Measurements from ENCODE around the gene PPP2CA.

Gene PPP2CA

DNA sequence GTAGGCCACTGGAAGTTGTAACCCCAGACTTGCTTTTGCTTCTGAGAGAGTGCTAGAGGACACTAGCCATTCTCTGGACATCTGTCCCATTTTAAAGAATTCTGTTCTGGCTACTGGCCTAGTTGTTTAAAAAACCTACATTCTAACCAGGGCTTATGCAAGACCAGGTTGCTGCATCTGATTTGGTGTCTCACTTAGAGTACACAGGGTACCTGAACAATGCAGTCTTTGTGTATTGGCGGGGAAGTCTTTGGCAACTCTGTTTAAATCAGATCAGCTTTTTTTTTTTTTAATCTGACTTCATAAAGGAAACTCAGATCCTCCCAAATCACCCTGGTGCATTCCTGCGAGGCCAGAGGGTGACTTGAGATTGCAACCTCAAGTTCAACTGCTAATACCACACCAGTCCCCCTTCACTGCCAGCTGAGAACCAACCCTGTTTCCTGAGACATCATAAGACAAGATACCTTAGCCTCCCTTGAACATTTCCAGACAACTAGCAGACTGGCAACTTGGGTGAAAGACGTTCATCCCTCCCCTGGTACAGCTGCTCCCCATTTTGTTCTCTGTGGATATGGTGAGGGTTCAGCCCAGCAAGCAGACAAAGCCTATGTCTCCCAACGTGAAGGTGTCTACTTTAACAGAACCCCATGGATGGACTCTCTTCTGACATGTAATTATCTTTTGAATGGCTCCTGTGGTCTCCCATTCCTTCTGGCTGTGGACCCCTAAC is 76.1 kb downstream of the PPP2CA start:
- DNase-seq (ENCODE audit: insufficient read length, low spot score) (no peak), FAIRE-seq (no peak)

DNA sequence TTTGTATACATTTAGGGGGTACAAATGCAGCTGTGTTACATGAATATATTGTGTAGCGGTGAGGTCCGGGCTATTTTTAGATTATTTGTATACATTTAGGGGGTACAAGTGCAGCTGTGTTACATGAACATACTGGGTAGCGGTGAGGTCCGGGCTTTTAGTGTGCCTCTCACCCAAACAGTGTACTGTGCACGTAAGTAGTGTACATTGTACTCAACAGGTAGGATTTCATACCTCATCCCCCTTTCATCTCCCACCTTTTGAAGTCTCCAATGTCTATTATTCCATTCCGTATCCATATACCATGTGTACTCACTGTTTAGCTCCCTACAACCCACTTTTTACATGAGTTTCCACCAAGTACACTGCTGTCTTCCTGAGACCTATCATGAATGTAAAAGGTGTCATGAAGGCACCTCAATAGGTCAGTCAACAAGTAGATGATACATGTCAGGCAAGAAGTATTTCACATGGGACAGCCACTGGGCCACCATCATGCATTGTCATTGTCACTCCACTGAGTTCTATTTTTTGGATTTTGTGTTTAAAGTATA is 76.8 kb downstream of the PPP2CA start:
- FAIRE-seq: no peak

DNA sequence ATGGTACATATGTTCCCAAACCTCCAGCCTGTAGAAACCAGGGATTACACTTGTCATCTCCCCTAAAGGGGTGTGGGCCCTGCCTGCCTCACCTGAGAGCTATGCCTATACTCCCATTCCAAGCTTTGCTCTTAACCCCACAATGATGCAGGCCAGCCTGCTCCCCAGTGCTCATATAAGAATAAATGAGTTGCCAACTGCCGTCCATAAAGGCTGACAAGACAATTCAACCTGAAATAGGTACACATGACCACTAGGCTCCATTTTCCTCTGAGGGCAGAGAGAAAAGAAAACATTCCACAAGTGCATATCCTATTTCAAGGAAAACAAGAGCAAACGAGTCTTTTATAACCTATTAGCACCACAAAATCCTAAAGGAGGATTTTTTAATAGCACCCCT is 77.6 kb downstream of the PPP2CA start:
- FAIRE-seq (no peak), DNase-seq (ENCODE audit: insufficient read length, low spot score) (no peak)

More for the DNA sequence above, 76.8 kb downstream of the PPP2CA start:
- DNase-seq (ENCODE audit: insufficient read length, low spot score): no peak

DNA sequence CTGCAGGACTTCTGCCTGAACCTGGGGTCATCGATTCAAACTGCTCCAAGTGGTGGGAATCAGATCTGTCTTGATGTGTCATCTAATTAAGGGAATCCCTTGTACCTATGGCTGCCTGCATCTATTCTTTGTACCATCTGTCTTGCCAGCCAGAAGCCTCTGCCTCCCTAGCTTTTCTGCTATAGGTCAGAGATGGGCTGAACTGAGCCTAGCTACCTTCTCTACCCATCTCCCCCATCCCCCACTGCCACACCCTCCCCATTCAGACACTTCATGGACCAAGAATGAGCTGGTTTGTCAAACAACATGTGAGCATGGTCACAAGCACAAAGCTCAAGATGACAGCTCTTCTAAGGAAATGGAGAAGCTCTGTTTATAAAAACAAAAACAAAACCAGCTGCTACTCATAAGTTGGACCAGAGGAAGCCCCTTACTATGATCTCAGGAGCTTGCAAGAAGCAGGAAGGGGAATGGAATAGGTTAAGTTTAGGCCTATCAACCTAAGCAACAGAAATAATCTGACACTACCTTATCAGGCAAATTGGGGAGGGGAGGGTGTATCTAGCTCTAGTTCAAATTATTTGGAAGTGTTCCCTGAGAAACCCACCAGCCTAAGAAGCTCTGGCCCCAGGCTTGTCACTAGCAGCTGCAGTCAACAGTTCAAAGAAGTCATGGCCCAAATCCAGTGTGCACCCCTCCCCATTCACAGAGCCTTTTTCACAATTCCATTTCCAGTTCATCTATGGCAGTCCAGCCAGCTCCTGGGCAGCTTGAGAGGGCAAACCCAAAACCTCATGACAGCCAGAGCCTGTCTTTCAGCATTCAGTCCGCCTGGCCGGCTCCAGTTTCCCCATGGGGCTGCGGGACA is 79.0 kb downstream of the PPP2CA start:
- FAIRE-seq (no peak), DNase-seq (ENCODE audit: insufficient read length, low spot score) (no peak)

DNA sequence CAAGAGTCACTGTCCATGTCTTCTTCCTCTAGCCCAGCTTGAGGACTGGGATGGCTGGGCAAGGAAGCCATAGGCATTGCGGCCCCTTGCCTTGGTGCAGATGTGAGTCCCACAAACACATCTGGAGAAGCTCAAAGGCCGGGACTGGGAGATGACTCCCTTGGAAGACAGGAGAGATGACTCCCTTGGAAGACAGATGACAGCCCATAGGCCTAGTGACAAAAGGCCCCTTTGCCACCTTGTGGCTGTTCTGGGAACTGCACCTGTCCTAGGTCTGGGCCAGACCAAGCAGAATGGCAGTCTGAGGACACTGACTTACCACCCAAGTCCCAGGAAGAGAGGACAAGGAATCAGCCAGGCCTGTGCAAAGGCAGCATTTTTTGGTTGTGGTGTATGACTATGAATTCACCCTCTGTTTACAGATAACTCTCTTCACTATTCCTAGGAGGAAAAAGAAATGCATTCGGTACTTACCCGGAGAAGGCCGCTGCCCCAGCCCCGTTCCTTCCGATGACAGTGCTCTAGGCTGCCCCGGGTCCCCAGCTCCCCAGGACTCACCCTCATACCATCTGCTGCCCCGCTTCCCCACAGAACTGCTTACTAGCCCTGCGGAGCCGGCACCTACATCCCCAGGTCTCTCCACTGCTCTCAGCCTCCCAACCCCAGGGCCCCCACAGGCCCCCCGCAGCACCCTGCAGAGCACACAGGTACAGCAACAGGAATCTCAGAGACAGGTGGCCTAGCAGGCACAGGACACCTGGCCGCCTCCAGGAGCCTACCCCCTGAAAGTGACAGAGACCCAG is 79.9 kb downstream of the PPP2CA start:
- FAIRE-seq: peak; percentile 70
- peak; percentile 56 for DNase-seq (ENCODE audit: insufficient read length, low spot score)

DNA sequence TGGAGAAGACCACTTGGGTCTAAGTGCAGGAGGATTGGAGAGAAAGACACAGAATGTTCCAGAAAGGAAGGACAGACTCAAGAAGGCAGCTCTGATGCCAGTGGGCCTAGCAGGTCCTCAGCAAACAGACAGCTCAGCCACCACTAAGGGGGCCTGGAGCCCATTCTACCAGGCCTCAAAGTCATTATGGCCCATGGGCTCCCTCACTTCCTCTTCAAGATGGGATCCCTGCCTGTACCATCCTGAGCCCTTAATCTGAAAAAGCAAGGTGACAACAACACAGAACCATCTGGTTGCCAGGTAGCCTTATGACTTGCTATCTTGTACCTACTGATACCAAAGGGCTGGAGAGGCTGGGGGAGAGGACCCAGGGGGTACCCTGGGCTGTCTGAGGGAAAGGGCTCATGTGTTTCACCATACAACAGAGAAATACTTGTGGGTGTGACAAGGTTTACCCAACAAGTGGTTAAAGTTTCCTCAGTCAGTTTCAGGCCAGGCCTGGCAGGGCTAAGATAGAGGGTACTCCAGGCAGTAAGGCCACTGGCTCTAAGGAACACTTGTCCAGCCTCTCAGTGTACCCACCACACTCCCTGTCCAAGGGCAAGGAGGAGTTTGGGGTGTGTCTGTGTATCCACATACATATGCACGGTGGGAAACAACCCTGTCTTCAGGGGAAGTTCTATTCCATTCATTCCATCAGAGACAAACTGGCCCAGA is 80.7 kb downstream of the PPP2CA start:
- no peak for DNase-seq (ENCODE audit: insufficient read length, low spot score)

More for the DNA sequence above, 80.7 kb downstream of the PPP2CA start:
- FAIRE-seq: no peak
